Islet of Langerhans (tissue), 1 donor: ENCODE measurements around the gene PROCA1.
"Not testable (repeated sequence)": the region's sequence is repeated elsewhere in the genome, so short reads cannot be mapped to it uniquely, and the experiment has no call there.

Experiments used
- FAIRE-seq: peaks from one replicate; lab custom pipeline; 2011; peaks lifted over from hg19 to GRCh38; lab: Jason Lieb, UNC

The PROCA1 gene

DNA sequence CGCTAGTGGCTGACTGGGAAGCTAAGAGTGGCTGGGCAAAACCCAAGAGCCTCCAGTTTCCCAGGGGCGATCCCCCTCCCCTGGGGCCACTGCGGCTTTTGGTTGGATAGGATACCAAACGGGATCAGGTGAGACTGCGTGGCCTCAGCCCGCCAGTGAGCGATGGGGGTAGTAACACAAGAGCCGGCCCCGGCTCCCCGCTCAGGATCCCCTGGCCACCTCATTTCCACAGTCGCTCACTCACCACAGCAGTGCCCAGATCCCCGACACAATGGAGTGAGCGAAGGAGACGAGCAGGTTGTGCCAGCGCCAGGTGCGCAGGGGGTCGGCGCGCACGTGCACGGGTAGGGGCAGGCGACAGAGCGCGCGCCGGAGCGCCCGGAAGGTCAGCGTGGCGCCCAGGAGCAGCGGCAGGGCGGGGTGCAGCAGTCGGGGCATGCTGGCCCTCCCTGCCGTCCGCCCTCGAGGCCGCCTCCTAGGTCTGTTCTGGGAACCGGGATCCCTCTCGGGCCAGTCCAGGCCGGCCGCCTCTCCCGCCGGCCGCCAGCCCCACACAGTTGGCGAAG lies 14.1 kb upstream of the PROCA1 start:
- FAIRE-seq, result no peak

DNA sequence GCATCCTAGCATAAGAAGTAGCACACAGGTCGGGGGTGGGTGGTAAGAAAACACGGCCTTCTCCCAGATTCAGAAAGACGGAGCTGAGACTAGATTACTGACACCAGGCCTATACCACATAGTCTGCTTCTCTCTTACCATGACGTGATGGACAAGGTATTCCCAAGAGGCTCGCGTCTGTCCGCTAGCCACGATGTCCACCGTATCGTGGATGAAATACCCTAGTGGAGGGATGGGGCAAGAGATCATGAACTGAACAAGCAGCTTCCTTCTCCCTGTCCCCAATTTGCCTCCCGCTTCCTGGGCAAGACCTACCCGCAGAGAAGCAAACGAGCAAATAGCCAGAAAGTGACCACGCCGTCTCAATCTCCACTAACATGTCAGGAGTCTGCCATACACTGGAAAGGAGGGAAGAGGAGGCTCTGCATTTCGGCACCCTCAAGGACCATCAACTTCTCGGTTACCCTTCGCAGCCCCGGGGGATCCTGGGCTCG lies 13.5 kb upstream of the PROCA1 start:
- FAIRE-seq, result no peak

DNA sequence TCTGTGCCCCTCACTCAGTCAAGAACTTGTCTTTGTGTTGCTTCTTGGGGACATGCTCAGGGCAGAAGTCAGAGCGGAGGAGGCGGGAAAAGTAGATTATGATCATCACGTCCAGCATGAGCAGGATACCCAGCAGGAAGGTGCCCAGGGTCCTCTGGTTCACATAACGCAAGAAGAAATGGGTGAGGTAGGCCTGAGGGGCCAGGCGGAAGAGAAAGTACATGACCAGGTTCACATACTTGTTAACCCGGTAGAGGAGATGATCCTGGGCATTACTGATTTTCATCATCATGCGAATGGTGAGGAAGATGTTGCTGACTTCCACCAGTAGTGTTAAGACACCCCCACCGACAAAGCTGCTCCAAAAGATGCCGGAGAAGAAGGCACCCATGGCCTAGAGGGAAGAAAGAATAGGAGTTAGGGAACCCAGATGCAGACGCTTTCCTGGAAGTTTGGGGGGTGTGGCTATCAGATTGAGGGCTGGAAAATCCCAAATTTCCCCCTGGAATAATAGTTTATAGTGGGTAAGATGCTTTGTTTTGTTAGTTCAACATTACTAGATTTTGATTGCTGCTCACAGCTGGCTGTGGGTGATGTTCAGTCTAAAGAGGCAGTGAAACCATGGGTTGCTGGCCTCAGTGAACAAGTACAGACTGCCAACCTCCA lies 12.9 kb upstream of the PROCA1 start:
- no peak for FAIRE-seq

DNA sequence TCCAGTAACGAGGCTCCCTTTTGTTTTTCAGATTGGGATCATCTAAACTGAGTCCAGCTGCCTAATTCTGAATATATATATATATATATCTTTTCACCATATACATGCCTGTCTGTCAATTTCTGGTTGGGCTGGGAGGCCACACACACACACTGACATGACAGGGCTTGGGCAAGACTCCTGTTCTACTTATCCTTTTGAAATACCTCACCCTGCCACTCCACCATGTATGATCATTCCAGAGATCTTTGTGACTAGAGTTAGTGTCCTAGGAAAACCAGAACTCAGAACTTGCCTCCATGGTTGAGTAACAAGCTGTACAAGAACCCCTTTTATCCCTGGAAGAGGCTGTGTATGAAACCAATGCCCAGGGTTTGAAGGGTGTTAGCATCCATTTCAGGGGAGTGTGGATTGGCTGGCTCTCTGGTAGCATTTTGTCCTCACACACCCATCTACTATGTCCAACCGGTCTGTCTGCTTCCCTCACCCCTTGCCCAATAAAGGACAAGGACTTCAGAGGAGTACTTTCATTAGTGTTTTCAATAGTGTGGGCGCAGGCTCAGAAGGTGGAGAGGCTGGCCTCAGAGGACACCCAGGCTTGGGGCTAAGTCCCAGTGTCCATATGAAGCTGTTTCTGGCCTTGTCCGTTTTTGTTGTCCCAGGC lies 12.3 kb upstream of the PROCA1 start:
- FAIRE-seq, result not testable (repeated sequence)

DNA sequence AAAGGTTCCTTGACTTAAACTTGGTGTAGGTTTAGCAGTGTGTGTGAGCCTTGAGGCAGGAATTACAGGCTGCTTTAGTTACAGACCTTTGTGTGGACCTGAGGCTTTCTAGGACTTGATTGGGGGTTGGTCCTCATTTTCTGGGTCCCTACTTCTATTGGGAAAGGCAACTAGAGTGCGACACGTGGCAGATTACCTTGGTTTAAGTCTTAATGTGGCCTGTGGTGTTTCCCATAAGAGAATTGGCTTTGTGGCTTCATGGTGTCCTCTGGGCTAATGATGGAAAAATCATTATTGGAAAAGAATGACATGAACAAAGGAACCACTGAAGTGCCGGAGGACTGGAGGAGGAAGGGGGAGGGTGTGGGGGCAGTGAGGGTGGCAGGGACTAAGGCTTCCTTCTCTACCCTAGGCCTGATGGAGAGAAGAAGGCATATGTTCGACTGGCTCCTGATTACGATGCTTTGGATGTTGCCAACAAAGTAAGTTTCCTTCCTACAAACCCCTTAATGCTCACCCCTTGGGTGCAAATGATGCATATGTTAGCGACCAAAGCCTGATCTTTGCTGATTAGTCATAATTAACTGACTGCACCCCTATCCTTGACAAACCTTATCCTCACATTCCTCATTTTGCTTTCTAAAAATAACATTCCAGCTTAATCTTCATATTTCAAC lies 11.6 kb upstream of the PROCA1 start:
- FAIRE-seq, result no peak

DNA sequence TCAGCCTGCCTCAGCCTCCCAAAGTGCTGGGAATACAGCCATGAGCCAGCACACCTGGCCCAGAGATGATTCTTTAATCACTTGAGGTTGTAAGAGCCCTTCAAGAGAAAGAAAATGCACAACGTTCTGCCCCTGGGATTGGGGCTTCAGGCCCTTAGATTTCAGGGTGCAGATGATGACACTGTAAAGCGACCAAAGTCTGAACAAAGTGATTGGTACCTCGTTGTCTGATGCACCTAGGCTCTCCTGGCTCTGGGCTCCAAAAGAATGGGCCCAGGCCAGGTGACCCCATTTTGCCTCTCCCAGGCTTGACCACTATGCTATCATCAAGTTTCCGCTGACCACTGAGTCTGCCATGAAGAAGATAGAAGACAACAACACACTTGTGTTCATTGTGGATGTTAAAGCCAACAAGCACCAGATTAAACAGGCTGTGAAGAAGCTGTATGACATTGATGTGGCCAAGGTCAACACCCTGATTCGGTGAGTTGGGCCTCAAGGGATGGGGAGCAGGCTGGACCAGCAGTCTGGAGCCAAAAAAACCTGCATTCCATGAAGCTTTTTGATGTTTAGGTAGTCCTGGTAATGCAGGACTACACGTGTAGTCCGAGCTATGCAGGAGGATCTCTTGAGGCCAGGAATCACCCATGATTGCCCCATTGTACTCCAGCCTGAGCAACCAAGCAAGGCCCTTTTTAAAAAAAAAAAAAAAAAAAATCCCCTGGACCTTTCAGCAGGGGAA lies 10.9 kb upstream of the PROCA1 start:
- FAIRE-seq, result no peak

DNA sequence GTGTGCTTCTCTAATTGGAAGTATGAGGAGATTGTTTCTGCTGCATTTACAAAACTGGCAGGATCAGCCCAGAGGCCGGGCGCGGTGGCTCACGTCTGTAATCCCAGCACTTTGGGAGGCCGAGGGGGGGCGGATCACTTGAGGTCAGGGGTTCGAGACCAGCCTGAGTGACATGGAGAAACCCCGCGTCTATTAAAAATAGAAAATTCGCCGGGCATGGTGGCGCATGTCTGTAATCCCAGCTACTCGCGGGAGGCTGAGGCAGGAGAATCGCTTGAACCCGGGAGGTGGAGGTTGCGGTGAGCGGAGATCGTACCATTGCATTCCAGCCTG lies 9.3 kb upstream of the PROCA1 start:
- FAIRE-seq, result not testable (repeated sequence)

DNA sequence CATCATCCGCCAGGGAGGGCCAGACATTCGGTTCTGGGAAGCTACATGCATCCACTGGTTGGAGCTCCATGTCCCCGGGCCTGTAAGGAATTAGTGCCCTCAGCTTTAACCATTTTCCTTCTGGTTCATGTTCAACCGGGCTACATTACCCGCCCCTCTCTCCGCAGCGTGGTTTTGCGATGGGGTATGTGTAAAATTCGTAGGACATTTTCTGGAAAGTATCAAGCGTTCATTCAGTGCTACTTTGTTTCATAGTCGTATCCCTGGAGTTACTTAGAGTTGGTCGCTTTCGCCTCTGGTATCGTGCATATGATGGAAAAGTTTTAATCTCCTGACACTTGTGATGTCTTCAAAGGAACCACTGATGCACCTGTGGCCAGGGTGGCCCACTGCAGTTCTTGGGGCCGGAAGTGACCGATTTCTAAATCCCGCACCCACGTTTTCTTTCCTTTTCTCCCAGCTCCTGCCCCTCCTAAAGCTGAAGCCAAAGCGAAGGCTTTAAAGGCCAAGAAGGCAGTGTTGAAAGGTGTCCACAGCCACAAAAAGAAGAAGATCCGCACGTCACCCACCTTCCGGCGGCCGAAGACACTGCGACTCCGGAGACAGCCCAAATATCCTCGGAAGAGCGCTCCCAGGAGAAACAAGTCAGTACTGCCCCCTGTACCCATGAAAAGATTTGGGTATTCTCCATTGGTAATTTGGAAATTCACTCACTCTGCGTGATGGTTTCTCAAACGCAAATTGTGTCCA lies 8.7 kb upstream of the PROCA1 start:
- no peak for FAIRE-seq

DNA sequence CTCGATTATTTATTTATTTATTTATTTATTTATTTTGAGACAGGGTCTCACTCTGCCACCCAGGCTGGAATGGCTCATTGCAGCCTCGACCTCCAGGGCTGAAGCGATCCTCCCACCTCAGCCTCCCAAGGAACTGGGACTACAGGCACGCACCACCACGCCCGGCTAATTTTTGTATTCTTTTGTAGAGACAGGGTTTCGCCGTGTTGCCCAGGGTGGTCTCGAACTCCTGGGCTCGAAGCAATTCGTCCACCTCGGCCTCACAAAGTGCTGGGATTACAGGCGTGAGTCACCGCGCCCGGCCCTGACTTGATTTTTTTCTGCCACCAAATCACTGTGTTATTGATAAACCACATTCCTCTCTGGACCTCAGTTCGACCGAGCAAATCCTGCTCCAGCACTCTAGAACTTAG lies 7.3 kb upstream of the PROCA1 start:
- no peak for FAIRE-seq

DNA sequence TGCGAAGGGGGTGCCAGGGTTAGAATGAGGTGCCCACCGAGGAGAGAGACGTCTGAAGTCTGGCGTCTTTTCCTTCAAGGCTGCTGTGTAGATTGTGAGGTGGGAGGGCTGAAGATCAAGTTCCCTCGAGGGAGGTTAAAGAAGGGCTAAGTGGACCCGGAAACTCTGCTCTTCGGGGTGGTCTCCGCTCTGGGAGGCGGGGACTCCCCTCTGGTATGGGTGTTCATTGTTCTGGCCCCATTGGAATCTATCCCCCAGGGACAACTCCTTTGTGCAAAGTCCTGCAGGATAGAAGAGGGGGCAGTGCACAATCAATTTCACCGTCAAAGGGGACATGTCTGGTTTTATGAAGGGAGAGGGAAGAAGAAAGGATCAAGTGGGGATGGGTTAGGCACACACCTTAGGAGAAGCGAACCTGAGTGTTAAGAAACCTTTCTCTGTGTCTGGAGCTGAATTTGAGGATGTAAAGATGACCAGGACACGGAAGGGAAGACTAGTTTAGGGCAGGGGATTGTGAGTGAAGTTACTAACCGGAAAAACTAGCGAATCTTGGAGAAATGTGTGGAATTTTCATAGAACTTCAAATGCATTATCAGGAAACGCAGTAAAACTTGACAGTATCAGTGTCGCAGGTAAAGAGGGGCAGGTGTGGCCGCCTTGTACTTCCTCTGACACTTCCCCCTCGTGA lies 6.8 kb upstream of the PROCA1 start:
- no peak for FAIRE-seq

DNA sequence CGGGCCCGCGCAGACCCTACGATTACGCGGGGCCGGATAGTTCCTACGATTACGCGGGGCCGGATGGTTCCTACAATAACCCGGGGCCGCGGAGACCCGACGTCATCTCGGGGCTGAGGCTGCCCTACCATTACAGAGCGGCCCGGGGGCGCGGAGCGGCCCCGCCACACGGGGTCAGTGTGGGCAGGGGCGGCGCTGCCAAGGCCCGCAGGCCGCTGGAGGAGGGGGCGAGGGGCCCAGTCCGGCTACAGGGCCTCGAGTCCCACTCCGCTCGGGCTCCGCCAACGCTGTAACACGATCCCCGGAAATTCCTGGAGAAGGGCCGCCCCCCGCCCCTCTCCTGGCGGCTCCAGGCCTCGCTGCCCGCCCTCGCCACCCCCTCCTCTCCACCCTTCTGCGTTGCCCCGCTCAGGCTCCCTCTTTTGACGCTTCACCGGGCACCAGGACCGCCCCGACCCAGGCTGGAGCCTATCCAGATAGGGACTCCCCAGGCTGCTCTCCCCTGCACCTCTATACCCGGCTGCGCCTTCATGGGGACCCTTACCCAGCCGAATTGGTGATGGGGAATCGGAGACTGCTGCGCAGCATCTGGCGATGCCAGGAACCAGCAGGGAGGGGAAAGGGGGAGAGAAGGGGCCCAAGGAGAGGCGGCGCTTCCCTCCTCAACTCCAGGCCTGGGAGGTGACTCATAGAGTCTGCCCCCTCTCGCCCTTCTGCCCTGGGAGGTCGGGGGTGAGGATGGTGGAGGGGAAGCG lies 6.1 kb upstream of the PROCA1 start, which contains the start of gene RAB34:
Gene RAB34, minus strand, starts transcription at position 291 of the 755 bp plus-strand sequence. CDS start 602 bp downstream, outside the sequence.
- FAIRE-seq, result no peak

DNA sequence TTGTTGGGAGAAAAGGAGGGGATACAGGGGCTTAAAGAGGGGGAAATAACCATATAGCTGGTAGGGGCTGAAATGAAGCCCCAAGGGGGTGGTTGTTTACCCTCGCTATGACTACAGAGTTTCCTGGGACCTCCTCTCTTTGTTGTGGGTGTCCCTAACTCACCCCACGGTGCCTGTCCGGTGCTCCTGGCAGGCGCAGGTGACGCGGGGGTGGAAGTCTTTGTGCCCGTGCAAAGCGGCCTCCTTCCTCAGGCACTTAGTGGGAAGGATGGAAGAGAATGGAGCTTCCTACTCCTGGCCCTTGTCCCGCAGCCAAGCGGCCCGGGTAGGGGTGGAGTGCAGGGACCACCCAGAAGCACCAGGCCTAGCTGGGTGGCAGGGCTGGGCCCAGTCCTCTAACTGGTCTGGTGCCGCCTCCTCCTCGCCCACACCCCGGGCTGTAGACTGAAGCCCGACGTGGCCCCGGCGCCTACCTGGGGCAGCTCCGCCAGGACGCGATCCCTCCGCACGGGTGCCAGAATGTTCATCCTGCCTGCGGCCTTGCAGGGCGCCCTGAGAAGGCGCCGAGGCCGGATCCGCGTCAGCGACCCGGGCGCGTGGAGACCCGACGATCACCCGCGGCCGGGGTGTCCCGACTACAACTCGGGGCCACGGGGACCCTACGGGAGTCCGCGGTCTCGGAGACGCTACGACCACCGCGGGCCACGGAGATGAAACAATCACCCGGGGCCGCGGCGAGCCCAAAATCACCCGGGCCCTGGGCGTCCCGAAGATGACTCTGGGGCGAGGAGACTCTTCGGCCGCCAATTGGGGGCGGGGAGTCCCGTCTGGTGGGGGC lies 5.3 kb upstream of the PROCA1 start:
- FAIRE-seq, result no peak

DNA sequence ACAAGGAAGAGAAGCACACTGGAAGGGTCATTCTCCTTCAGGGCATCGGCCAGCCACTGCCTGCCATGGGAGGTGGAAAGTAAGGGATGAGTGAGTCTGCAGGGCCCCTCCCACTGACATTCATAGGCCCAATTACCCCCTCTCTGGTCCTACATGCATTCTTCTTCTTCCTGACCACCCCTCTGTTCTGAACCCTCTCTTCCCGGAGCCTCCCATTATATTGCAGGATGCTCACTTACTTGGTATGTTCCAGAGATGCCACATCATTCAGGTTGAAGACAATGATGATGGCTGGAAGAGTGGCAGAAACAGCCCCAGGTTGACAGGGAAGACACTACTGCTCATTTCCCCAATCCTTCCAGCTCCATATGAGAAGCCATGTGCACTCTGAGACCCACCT lies 3.5 kb upstream of the PROCA1 start:
- FAIRE-seq, result no peak

DNA sequence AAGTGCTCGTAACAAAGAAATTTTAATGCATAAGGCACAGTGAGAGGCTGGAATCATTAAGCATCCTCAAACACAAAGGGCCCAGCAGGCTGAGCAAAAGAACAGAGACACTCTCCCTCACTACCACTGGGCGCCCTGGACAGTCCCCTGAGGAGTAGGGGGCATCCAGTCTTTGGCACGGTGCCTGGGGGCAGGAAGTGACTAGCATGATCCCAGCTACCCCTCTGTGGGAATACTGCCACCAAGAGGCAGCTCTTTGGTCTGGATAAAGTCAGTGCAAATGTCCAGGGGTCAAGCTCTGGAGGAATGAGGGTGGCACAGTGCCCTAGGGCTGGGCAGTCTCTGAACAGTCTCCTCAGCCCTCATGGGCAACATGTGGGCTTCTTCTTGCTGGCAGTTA lies 2.6 kb upstream of the PROCA1 start:
- no peak for FAIRE-seq

DNA sequence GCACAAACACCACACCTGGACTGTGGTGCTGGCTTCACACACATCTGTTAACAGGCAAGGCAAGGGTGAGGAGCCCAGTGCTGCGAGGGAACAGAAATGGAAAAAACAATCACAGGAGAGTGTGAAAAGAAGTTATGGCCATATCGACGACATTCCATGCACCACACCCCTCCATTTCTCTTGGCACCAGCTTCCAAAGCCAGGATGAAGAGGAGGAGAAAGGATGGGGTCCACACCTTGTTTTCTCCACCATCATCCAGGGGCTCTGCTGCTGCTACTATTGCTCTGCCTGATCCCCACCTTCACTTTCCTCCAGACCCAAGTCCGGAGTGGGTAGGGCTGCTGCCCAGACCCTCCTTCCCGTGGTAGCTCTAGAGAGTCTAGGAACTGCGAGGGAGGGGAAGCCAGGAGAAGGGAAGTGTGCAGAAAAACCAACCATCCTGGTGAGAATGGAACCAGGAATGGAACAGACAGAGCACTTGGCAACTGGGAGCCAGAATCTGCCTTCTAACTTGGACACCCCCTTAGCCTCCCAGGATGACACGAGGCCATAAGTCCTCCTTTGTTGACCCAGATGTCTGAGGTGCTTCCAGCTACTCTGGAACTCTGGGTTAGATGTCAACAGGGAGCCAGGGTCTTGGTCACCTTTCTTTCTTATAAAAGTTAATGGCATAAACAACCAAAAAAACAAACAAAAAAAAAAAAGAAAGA lies 1.2 kb upstream of the PROCA1 start:
- FAIRE-seq, result no peak

DNA sequence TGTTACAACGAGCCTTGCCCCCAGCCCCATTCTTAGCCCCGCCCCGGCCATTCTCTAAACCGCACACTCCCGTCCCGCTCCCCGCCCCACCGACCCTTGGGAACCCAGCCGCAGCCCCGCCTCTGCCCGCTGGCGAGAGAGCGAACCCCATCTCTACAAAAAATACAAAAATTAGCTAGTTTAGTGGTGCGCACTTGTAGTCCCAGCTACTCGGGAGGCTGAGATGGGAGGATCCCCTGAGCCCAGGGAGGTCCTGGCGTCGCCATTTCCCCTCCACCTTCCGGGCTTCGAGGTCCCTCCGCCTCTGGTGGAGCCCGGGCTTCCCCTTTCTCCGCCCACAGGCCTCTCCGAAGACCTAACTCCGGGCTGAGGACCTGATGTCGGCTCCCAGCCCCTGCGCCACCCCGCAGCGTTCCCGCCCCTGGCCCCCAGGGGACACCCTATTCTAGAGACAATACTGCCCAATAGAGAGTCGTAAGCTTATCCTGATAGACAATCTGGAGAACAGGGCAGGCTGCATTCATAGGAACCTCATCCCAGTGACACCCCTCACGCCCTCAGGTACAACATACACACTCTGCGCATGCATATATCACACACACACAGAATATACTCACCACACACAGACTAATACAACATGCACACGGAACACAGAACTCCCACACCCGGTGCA lies 480 bp upstream of the PROCA1 start:
- no peak for FAIRE-seq

DNA sequence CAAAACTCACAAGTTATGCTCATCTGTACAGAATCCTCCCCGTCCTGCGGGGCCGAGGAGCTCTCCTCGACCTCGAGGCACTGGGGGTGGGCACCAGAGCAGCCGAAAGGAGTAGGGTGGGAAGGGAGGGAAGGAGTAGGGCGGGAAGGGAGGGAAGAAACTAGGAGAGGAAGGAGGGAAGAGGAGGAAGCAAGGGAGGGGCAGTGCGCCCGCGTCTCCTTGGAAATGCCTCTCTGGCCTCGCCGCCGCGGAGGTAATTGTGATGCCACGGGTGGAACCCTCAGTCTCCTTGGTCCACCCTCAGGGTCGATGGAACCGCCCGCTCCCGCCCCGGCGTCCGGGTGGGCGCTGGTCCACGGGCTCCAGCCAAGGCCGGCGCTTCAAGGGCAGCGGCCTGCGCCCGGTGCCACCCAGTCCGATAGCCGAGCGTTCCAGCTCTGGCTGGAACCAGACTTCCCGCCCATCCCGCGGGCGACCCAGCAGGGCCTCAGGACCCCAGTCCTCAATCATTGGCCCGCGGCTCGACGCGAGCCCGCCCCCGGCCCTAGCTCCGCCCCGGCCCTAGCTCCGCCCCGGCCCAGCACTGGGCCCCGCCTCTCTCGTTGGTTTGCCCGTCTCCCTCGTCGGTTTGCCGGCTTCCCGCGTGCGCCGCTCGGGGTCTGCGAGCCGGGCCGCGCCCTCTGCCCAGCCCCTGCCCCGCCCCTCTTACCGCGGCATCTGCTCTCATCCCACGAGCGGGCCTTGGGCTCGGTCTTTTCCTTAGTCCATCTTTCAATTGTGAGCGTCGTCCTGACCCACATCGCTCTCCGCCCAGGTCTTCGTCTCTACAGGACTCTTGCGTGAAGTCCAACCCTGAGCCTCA lies 596 bp downstream of the PROCA1 start:
- no peak for FAIRE-seq
